Measurements from ENCODE around the gene TNNT3.

Gene TNNT3

DNA sequence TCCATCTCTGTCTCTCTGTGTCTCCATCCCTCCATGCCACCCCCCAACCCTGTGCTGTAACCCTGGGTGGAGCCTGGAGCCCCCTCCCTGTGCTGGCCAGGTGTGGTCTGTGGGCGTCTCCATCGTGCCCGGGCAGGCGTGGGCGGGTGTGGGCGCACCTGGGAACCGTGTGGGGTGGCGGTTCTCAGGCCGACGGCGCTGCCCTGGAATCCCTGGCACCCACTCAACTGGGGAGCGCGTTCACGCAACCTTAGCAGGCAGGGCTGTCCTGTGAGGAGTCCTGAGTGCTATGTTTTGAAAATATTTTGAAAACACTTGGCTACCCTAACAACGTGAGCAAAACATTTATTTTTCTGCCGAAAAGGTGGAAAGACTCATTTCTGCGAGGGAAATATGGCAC is 4.7 kb downstream of the TNNT3 start:
- no peak for DNase-seq

DNA sequence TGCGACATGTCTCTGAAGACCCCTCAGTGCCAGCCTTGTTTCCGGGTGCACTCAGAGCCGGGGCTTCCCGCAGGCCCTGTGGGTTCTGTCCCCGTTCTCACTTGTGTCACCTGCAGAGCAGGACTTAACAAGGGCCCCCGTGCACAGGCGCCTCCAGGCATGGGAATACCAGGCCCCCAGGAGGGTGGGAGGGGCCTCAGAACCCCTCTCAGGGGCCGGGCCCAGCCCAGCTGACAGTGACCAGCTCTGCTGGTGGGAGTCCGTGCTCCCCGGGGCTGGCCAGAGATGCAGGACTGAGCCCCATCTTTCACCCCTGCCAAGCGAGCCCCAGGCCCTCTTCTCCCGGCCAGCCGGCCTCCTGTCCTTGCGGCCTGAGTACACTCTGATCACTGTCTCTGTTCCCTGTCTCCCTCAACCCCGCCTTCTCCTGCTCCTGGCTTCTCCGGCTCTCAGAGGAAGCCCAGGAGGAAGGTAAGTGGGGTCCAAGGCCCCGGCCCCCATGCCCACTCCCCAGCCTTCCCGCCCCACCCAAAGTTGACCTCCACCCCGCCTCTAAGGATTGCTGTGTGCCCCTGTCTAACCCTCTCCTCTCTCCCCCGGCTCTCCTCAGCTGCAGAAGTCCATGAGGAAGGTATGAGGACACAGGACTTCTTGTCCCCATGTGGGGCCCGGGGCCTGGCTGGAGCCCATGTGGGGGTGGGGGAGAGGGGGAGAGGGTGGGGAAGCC is 5.3 kb downstream of the TNNT3 start:
- no peak for DNase-seq

DNA sequence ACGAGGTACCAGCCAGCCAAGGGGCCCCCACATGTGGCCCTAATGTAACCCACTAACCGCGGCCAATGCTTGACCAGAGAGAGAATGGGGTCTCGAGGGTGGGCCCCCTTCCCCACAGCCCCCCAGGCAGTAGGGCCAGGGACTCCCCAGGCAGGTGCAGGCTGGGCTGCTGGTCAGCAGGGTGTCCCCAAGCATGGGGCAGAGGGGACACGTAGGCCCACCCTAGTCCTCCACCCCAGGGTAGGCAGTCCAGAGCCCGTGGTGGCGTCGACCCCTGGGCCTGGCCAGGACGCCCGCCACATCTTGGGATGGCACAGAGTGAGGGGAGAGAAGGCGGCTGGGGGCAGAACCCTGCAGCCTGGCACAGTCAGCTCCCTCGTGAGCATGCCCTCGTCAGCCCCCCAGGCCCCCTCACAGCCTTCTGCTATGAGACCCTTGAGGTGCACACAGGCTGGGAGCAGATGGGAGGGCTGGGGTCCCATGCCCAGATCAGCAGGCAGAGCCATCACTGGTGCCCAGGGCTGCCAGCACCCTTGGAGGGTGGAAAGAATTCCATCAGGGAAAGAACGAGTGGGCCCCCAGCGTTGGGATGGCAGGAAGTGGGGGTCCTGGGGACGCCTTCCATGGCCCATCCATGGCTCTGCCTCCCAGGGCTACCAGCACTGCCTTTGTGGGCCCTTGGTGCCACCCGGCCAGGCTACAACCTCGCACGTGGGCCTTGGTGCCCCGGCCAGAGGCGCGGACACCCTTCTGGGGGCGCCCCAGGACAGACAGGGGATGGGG is 6.1 kb downstream of the TNNT3 start:
- no peak for DNase-seq

DNA sequence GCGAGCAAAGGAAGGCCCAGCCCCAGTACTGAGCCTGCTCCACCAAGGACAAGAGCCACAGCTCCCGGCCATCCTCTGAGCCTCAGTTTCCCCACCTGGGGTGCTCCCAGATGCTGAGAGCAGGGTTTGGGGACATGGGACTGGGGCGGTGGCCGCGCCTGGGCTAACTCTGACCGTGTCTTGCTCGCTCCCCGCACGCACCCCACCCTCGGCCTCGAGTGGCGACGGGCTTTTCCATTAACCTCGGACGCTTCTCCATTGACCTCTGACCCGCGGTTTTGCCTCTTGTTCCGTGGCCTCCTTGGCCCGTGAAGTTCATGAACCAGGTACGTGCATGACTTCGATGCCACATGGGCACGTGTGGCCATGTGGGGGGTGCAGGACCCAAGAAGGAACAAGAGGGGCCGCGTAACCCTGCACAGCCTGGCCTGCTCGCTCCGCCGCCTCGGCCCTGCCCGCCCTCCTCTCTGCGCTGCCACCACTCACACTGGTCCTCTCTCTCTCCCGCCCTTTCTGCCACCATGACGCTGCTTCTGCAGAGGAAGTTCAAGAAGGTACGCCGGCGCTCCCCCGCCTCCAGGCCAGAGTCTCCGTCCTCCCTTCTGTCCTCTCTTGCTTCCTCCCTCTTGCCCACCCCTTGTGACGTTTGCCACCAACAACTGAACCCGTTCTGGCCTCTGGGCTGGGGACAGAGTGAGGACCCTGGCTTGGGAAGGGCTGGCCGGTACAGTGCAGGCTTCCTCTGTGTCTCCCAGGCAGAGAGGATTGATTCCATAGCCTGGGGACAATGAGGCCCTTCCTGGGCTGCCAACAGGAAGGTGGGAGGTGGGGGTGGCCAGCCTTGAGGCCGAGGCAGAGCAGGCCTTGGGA is 6.9 kb downstream of the TNNT3 start:
- DNase-seq = peak; percentile 39

DNA sequence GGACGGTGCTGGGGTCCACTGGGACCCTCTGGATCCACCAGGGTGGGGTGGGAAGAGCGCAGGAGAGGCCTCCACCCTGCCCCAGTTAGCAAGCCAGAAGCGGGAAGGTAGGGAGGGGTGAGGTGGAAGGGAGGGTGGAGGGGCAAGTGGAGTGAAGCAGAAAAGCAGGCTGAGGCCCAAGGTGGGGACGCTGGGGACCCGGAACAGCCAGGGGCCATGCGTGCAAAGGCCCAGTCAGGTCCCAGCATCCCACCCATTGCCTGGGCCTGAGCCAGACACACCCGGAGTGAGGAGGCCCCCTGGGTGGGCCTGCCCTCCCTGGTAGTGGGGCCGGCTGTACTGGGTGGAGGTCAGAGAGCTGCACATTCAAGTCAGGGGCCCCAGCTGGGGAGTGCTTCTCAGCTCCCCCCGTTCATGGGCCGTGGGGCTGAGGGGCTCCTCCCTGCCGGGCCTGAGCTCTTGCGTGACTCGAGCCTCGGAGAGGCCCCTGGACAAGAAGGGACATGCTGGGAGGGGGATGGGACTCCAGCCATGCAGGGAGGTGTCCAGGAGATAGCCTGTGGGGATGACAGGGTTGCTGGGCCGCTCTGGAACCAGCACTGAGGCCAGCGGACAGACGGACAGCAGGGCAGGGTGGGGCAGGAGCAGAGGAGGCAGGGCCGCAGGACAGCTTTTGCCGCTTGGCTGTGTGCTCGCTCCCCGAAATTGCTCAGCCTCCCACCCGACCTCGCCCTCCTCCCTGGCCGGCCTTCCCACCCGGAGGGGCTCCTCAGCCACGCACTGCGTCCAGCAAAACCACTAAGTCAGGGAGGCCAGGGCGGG is 7.7 kb downstream of the TNNT3 start:
- DNase-seq = no peak

DNA sequence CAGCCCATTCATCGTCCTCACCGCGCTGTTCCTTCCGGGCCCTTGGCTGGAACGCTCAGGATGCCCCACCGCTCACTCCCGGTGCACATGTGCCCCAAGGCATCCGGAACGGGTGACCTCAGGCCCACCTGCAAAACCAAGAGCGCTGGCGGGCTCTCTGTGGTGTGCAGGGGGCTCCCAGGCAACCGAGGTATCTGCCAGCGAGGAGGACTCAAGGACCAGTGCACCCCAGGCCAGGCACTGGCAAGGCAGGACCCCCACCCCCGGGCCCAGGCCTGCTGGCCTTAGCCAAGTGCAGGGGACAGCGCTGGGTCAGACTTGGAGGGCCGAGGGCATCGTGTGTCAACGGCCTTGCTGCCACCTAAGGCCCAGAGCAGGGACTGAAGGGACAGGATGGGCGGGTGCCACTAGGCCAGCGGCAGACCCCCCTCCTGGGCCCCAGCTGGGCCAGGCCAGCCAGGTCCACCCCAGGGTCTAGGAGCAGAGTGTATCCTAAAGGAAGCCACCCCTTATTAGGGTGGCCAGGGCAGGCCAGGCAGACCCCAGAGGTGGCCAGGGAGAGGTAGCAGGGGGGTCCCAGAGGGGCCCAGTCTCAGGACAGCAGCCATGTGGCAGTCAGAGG is 8.5 kb downstream of the TNNT3 start:
- no peak for DNase-seq

DNA sequence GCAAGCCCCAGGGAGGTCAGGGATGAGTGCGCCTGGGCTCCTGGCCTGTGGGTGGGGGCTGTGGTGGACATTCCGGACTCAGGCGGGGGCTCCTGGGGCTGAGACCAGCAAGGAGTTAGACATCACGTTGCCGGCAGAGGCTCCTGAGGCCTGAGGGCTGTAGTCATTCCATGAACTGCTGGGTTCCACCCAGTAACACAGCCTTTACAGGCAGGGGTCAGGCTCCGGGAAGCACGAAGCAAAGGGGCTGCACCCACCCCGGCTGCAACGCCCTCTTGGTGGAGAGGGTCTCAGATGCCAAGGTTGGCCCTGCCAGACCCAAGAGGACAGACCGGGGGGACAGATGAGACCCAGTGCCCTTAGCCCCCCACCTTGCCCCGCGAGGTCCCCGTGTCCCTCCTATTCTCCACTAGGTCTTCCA is 9.0 kb downstream of the TNNT3 start:
- no peak for DNase-seq

DNA sequence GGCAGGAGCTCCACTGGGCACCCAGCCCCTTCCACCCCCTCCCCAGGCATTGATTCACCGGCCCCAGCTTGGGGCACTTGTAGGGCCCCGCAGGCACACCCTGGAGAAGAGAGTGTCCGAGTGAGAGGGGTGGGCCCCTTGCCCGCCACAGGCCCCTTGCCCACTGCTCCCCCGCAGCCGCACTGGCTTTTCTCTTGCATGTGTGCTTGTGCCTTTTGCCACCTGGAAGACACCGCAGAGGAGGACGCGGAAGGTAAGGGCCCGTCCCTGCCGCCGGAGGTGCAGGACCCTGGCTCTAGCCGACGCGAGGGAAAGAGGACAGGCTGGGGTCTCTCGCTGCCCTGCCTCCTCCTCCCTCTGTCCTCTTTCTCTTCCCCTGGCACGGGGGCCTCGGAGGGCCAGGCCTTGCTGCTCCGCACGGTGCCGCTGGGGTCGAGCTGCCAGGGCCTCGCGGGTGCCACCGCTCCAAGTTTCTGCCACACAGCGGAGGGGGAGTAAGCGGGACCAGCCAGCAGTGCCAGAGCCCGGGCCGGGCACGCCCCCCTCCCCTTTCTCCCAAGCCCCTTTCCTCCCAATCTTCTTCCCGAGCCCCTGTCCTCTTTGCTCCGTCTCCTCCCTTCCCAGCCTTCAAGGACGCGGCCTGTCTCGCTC is 9.5 kb downstream of the TNNT3 start:
- no peak for DNase-seq

DNA sequence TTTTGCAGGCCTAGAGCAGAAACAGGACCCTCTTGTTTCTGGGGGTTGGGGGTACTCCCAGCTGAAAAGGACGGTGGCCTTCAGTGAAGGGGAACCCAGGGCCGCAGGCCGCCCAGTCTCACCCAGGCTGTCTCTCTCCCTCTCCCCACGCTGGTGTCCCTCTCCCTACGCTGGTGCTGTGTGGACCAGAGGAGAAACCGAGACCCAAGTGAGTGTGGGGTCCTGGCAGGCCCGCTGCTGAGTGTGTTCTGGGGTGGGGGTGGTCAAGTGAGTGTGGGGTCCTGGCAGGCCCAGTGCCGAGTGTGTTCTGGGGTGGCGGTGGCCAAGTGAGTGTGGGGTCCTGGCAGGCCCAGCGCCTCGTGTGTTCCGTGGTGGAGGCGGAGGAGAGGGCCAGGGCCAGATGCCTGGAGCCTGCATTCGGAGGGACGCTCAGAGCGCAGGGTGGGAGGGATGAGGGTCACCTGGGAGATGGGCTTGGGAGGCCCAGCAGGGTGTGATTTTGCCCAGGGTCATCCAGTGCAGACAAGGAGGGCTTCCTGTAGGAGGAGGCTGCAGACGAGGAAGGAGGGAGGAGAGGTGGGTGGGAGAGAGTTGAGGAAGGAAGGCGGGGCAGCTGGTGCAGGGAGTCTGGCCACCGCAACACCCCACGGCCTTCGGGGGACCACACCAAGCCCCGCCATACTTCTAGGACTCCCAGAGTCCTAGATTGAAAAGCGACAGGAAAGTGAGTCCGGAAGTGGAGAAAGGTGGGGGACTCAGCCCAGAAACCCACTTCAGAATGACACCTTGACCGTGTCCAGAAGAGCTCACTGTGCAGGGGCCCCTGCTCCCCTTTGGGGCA is 10.3 kb downstream of the TNNT3 start:
- no peak for DNase-seq

DNA sequence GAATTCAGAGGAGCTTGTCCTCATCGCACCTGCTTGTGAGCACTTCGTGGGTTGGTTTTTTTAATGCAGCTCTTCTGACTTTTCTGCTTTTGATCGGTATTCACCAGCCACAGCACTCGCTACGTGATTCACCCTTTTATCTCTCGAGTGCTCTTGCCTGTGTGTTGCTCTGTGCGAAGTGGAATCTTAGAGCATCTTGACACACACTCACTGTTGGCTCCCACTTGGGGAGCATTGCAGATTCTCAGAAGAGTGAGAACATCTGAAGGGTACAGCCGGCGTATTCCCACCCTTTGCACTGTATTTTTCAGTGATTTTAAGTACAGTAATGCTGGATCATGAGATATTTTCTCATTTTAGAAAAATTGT is 10.9 kb downstream of the TNNT3 start:
- peak; percentile 51 for DNase-seq

DNA sequence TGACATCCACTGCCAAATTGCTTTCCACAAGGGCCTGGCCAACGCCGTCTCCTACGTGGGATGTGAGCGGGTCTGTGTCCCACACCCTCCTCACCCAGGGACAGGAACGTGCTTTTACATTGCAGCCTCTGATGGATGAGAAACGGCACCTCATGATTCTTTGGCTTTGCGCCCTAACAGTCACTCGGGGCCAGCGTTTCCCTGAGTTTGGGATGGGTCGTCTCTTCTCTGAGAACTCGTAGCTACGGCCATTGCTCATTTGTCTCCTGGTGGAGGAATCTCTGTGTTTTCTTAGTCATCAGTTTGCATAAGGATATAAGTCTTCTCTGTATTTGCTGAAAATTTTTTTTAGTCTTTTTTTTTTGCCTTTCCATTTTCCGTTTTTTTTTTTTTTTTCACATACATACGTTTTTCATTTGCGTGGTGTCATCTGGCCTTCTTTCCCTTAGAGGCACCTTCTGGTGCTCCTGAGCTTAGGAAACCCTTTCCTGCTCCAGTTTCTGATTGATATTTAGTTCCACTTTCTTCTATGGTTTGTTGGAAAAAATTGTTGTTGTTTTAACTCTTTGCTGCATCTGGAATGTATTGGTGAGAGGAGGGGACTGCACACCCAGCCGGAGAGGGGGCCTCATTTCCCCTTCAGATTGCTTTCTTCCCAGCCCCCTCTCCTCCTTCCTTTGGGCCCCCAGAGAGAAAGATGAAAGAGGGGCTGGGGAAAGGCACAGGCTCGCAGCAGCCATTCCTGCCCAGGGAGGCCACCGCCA is 12.0 kb downstream of the TNNT3 start:
- DNase-seq = peak; percentile 56

DNA sequence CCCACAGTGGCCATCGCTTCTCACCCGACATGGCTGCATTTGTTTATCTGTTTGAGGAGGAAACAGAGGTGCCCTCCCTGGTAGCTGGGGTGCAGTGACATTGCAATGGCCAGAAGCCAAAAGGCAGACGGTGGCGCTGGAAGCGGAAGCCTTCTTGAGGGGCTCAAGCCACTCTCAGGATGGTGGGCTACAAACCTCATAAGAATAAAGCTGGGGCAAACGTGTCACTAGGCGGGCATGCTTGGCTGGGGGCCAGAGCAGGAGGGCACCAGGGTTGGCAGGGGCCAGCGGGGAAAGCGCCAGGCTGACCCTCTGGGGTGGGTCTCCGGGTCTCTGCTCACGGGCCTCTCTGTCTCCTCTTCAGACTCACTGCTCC is 12.6 kb downstream of the TNNT3 start:
- peak; percentile 71 for DNase-seq

DNA sequence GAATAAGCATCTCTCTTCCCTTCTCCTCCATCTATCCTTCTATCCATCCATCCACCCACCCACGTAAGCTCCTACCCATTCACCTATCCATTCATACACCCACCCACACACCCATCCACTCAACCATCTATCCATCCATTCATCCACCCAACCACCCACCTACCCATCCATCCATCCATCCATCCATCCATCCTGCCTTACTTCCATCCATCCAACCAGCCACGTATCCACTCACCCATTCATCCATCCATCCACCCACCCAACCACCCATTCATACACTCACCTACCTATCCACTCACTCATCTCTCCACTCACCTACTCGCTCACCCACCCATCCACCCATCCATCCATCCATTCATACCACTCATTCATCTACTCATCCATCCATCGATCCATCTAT is 13.2 kb downstream of the TNNT3 start:
- DNase-seq = no peak

DNA sequence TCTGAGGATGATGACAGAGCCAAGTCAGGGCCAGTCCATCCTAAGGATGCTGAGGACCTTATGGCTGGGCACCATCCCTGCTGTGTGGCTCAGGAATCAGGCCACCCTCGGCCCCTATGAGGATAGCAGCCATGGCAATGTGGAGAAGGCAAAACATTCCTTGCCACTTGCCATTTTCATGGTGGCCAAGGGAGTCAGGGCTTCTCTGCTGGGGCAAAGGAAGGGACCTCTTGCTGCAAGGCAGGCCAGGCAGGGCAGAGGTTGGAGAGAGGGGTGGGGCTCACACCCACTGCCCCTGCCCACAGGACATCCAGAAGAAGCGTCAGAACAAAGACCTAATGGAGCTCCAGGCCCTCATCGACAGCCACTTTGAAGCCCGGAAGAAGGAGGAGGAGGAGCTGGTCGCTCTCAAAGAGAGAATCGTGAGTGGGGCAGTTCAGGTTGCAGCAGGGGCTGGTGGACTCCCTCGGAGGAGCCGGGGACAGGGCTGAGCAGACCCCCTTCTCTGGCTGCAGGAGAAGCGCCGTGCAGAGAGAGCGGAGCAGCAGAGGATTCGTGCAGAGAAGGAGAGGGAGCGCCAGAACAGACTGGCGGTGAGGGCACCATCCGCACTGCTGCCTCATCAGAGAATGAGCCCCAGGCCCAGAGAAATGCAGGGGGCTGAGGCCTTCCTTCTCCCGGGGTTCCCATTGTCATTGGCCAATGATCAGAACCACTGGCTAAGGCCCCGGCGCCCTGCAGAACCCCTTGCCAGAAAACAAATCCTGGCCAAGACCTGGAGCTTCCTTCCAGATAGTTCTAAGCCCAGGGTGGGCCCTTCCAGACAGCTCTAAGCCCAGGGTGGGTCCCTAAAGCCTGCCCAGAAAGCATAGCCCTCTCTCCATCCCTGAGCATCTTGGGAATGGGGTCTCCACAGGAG is 14.2 kb downstream of the TNNT3 start:
- DNase-seq = no peak

DNA sequence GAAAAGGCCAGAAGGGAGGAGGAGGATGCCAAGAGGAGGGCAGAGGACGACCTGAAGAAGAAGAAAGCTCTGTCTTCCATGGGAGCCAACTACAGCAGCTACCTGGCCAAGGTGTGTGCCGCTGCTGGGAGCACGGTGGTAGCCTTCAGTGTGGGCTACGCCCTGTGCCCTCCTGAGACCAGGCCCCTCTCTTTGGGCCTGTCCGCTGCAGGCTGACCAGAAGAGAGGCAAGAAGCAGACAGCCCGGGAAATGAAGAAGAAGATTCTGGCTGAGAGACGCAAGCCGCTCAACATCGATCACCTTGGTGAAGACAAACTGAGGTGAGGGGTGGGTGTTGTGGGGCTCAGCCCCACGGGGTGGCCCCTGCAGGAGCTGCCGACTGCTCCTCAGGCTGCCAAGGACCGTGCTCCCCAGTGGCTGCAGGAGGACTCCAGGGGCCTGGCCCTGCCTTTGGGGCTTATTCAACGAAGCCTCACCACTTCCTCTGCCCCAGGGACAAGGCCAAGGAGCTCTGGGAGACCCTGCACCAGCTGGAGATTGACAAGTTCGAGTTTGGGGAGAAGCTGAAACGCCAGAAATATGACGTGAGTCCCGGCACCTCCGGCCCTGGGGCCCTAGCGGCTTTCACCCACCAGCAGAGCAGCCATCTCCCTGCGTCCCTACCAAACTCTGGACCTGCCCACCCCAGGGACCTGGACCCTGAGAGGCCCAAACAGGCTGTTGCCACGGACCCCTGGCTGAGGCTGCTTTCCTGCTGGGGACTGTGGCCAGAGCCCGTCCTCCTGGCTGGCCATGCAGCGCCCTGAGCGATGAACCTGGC is 15.0 kb downstream of the TNNT3 start:
- DNase-seq = no peak

DNA sequence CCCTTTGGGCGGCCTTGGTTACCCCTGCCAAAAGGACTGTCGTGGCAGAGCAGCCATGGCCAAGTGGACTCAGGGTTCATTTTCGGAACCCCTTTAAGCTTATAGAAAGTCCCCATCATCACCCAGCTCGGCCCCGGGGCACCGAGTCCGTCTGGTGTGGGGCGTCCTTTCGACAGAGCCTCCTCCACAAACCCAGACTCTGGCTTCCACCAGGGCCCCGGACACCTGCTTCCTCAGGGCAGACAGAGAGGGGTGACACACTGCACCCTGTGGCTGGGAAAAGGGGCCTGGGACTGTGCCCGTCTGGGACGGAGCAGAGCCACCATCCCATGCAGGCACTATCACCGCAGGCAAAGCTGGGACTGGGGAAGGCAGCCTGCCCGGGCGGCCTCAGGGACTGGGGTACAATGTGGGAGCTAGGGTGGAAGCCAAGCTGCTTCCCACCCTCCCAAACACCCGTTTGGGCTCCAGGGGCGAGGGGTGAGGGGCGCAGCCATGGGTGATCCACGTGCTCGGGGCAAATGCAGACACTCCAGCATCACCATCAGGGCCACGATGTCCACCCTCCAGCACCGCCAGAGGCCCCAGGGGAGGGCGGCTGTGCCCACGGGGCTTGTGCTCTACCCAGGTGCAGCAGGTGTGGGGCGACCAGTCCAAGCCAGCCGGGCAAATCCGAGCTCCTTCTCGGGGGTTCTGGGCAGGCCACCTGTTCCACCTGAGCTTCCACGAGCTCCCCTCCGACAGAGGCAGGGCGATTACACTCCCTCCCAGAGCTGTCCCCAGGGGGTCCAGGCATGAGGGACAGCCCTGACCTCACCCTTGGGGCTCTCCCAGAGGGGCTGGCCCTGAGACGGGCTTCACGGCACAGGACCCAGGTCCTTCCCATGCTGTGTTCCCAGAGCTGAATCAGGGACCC is 15.9 kb downstream of the TNNT3 start:
- DNase-seq = no peak
